NCI-H345 treated with DMSO at 0.1 percent for 48 hours (cell line): Measurements from ENCODE around the gene KRTAP12-3.
"Not testable (repeated sequence)": the region's sequence is repeated elsewhere in the genome, so short reads cannot be mapped to it uniquely, and the experiment has no call there.

ENCODE experiments used
- DNase-seq: peaks from one replicate; lab custom pipeline; 2025; ENCODE audit not compliant: unreplicated experiment; lab: John Stamatoyannopoulos, UW

KRTAP12-3 gene

GRCh38 chr21:44657635-44658540 lies at the start of gene KRTAP12-3:
Gene KRTAP12-3, plus strand, starts transcription at chr21:44657932. Its CDS starts 48 bp downstream, at chr21:44657980.
- DNase-seq: no peak

- DNase-seq: no peak
Observed at GRCh38 chr21:44609193-44609592, 48.5 kb upstream of the KRTAP12-3 start.

- DNase-seq: not testable (repeated sequence)
Observed at GRCh38 chr21:44610157-44610843, 47.4 kb upstream of the KRTAP12-3 start.

GRCh38 chr21:44611551-44611950 lies 46.2 kb upstream of the KRTAP12-3 start:
- DNase-seq: no peak

GRCh38 chr21:44612029-44612486 lies 45.7 kb upstream of the KRTAP12-3 start, which contains the start of gene KRTAP10-8:
Gene KRTAP10-8, plus strand, starts transcription at chr21:44612079. Its CDS starts 22 bp downstream, at chr21:44612101.
- no peak for DNase-seq

GRCh38 chr21:44612669-44613229 lies 45.0 kb upstream of the KRTAP12-3 start:
- DNase-seq: no peak

GRCh38 chr21:44613386-44614155 lies 44.2 kb upstream of the KRTAP12-3 start:
- DNase-seq: no peak

GRCh38 chr21:44614161-44614631 lies 43.5 kb upstream of the KRTAP12-3 start:
- DNase-seq: no peak

- no peak for DNase-seq
Observed at GRCh38 chr21:44614961-44615391, 42.8 kb upstream of the KRTAP12-3 start.

GRCh38 chr21:44615466-44615865 lies 42.3 kb upstream of the KRTAP12-3 start:
- DNase-seq: no peak

GRCh38 chr21:44615911-44616590 lies 41.7 kb upstream of the KRTAP12-3 start:
- peak; percentile 58 for DNase-seq

- DNase-seq: no peak
Observed at GRCh38 chr21:44616591-44616926, 41.2 kb upstream of the KRTAP12-3 start.

GRCh38 chr21:44617071-44617501 lies 40.6 kb upstream of the KRTAP12-3 start:
- DNase-seq: no peak

GRCh38 chr21:44618504-44618903 lies 39.2 kb upstream of the KRTAP12-3 start:
- no peak for DNase-seq

GRCh38 chr21:44618909-44619308 lies 38.8 kb upstream of the KRTAP12-3 start:
- no peak for DNase-seq

GRCh38 chr21:44619886-44620285 lies 37.8 kb upstream of the KRTAP12-3 start:
- no peak for DNase-seq

- DNase-seq: no peak
Observed at GRCh38 chr21:44623575-44623974, 34.2 kb upstream of the KRTAP12-3 start.

- DNase-seq: no peak
Observed at GRCh38 chr21:44625756-44626155, 32.0 kb upstream of the KRTAP12-3 start.

GRCh38 chr21:44626262-44626661 lies 31.5 kb upstream of the KRTAP12-3 start:
- no peak for DNase-seq

- DNase-seq: no peak
Observed at GRCh38 chr21:44626673-44627143, 31.0 kb upstream of the KRTAP12-3 start, which contains the start of gene KRTAP10-9. Gene KRTAP10-9, plus strand, starts transcription at chr21:44627093. Its CDS starts 79 bp downstream, at chr21:44627172.
